Measurements from ENCODE around the gene SELL.

Gene SELL

GRCh38 chr1:169711469-169712308 lies at the start of gene SELL:
SELL (minus strand) TSS chr1:169711620; CDS start chr1:169711498, 122 bp downstream.
- Histone ChIP-seq H3K27me3 (ENCODE audit: insufficient read depth, insufficient read length) (no peaks in the 10 kb centered on the region), H3K9me3 (ENCODE audit: insufficient read depth, low read length) (no peaks in the 10 kb centered on the region), H3K9ac (ENCODE audit: insufficient read length, low read depth) (no peak within 1 kb of the TSS), H3K4me1 (ENCODE audit: insufficient read depth, insufficient read length) (no peaks in the 10 kb centered on the region), H3K36me3 (ENCODE audit: insufficient read depth, insufficient read length, low read length) (no peaks in the 10 kb centered on the region), H3K4me3 (ENCODE audit: insufficient read length, low read depth) (no peak within 1 kb of the TSS)
- no peak for TF ChIP-seq YY1 (IDR thresholded peaks at IDR 0.05; ENCODE audit: insufficient read depth, insufficient read length)
- DNase-seq (ENCODE audit: low read depth, low spot score): peak; percentile 82

- no peak for TF ChIP-seq SUZ12 (IDR thresholded peaks at IDR 0.05; ENCODE audit: extremely low read depth, insufficient read depth, insufficient read length)
- no peak for TF ChIP-seq ZNF274 (IDR thresholded peaks at IDR 0.05; ENCODE audit: low read depth, low read length)
- TF ChIP-seq YY1 (IDR thresholded peaks at IDR 0.05; ENCODE audit: insufficient read depth, insufficient read length): no peak
- H3K4me1 ChIP-seq (ENCODE audit: insufficient read depth, insufficient read length): no peaks in the 10 kb centered on the region
- no peaks in the 10 kb centered on the region for H3K27me3 ChIP-seq (ENCODE audit: insufficient read depth, insufficient read length)
- no peak for DNase-seq (ENCODE audit: low read depth, low spot score)
- no peaks in the 10 kb centered on the region for H3K36me3 ChIP-seq (ENCODE audit: insufficient read depth, insufficient read length, low read length)
- peaks cover 33% of the 10 kb centered on the region for H3K9me3 ChIP-seq (ENCODE audit: insufficient read depth, low read length)
- H3K4me3 ChIP-seq (ENCODE audit: insufficient read length, low read depth): no peak overlapping the region
- H3K9ac ChIP-seq (ENCODE audit: insufficient read length, low read depth): no peak overlapping the region
Observed at GRCh38 chr1:169759038-169759437, 47.6 kb upstream of the SELL start.

GRCh38 chr1:169753549-169753948 lies 42.1 kb upstream of the SELL start:
- DNase-seq (ENCODE audit: low read depth, low spot score): no peak
- TF ChIP-seq YY1 (IDR thresholded peaks at IDR 0.05; ENCODE audit: insufficient read depth, insufficient read length) (no peak), SUZ12 (IDR thresholded peaks at IDR 0.05; ENCODE audit: extremely low read depth, insufficient read depth, insufficient read length) (no peak), ZNF274 (IDR thresholded peaks at IDR 0.05; ENCODE audit: low read depth, low read length) (no peak)
- Histone ChIP-seq H3K4me3 (ENCODE audit: insufficient read length, low read depth) (no peak overlapping the region), H3K36me3 (ENCODE audit: insufficient read depth, insufficient read length, low read length) (no peaks in the 10 kb centered on the region), H3K27me3 (ENCODE audit: insufficient read depth, insufficient read length) (no peaks in the 10 kb centered on the region), H3K9me3 (ENCODE audit: insufficient read depth, low read length) (peaks cover 13% of the 10 kb centered on the region), H3K4me1 (ENCODE audit: insufficient read depth, insufficient read length) (no peaks in the 10 kb centered on the region), H3K9ac (ENCODE audit: insufficient read length, low read depth) (no peak overlapping the region)

- no peak overlapping the region for H3K4me3 ChIP-seq (ENCODE audit: insufficient read length, low read depth)
- DNase-seq (ENCODE audit: low read depth, low spot score): no peak
- H3K27me3 ChIP-seq (ENCODE audit: insufficient read depth, insufficient read length): no peaks in the 10 kb centered on the region
- no peaks in the 10 kb centered on the region for H3K4me1 ChIP-seq (ENCODE audit: insufficient read depth, insufficient read length)
- no peak overlapping the region for H3K9ac ChIP-seq (ENCODE audit: insufficient read length, low read depth)
- no peaks in the 10 kb centered on the region for H3K36me3 ChIP-seq (ENCODE audit: insufficient read depth, insufficient read length, low read length)
- TF ChIP-seq ZNF274 (IDR thresholded peaks at IDR 0.05; ENCODE audit: low read depth, low read length): no peak
- TF ChIP-seq YY1 (IDR thresholded peaks at IDR 0.05; ENCODE audit: insufficient read depth, insufficient read length): no peak
- no peak for TF ChIP-seq SUZ12 (IDR thresholded peaks at IDR 0.05; ENCODE audit: extremely low read depth, insufficient read depth, insufficient read length)
- no peaks in the 10 kb centered on the region for H3K9me3 ChIP-seq (ENCODE audit: insufficient read depth, low read length)
Observed at GRCh38 chr1:169750041-169750440, 38.6 kb upstream of the SELL start.

GRCh38 chr1:169746550-169746949 lies 35.1 kb upstream of the SELL start:
- no peak for DNase-seq (ENCODE audit: low read depth, low spot score)
- Histone ChIP-seq H3K4me3 (ENCODE audit: insufficient read length, low read depth) (no peak overlapping the region), H3K36me3 (ENCODE audit: insufficient read depth, insufficient read length, low read length) (no peaks in the 10 kb centered on the region), H3K9me3 (ENCODE audit: insufficient read depth, low read length) (no peaks in the 10 kb centered on the region), H3K4me1 (ENCODE audit: insufficient read depth, insufficient read length) (no peaks in the 10 kb centered on the region), H3K9ac (ENCODE audit: insufficient read length, low read depth) (no peak overlapping the region), H3K27me3 (ENCODE audit: insufficient read depth, insufficient read length) (no peaks in the 10 kb centered on the region)
- no peak for TF ChIP-seq ZNF274 (IDR thresholded peaks at IDR 0.05; ENCODE audit: low read depth, low read length)
- no peak for TF ChIP-seq YY1 (IDR thresholded peaks at IDR 0.05; ENCODE audit: insufficient read depth, insufficient read length)
- TF ChIP-seq SUZ12 (IDR thresholded peaks at IDR 0.05; ENCODE audit: extremely low read depth, insufficient read depth, insufficient read length): no peak

- no peak overlapping the region for H3K9ac ChIP-seq (ENCODE audit: insufficient read length, low read depth)
- H3K36me3 ChIP-seq (ENCODE audit: insufficient read depth, insufficient read length, low read length): no peaks in the 10 kb centered on the region
- TF ChIP-seq SUZ12 (IDR thresholded peaks at IDR 0.05; ENCODE audit: extremely low read depth, insufficient read depth, insufficient read length) (no peak), ZNF274 (IDR thresholded peaks at IDR 0.05; ENCODE audit: low read depth, low read length) (no peak), YY1 (IDR thresholded peaks at IDR 0.05; ENCODE audit: insufficient read depth, insufficient read length) (no peak)
- no peaks in the 10 kb centered on the region for H3K9me3 ChIP-seq (ENCODE audit: insufficient read depth, low read length)
- DNase-seq (ENCODE audit: low read depth, low spot score): no peak
- H3K4me1 ChIP-seq (ENCODE audit: insufficient read depth, insufficient read length): no peaks in the 10 kb centered on the region
- H3K27me3 ChIP-seq (ENCODE audit: insufficient read depth, insufficient read length): no peaks in the 10 kb centered on the region
- no peak overlapping the region for H3K4me3 ChIP-seq (ENCODE audit: insufficient read length, low read depth)
Observed at GRCh38 chr1:169745015-169745861, 33.8 kb upstream of the SELL start.

Data from NT2/D1 (cell line).